WTC11 (cell line): ENCODE data around the gene TERT. TPM values are rescaled to one million over a fixed set of nuclear protein-coding genes. Genes with fewer than 3 reads are reported as not detected.

Experiments used
- ATAC-seq: fragments of 200-7000 bp; cut with Tn5 transposase; 2 replicates; pipeline ENCODE4 v1.10.0; 2021; ENCODE audit warnings: mild to moderate bottlenecking, moderate library complexity
- CTCF ChIA-PET: fragments of 300-600 bp; sonication (Branson Sonifier 250); formaldehyde crosslinking; loops from one replicate; lab custom pipeline; 2021; ENCODE audit warnings: antibody characterized with exemption; lab: Charles Lee
- POLR2A ChIA-PET: fragments of 350-600 bp; sonication (Branson Sonifier 250); formaldehyde crosslinking; loops from one replicate; lab custom pipeline; 2021; ENCODE audit warnings: antibody characterized with exemption; lab: Charles Lee
- DNase-seq: peaks from one replicate; pipeline ENCODE4 v3.0.0; 2021; ENCODE audit warnings: low spot score
- H3K27ac Mint-ChIP-seq: 2 replicates; pipeline ENCODE4 v1.8.0; 2021; ENCODE audit warnings: mixed read lengths
- H3K27me3 Mint-ChIP-seq: 2 replicates; pipeline ENCODE4 v1.8.0; 2021; ENCODE audit warnings: low read depth, mild to moderate bottlenecking, moderate library complexity, mixed read lengths
- H3K36me3 Mint-ChIP-seq: 2 replicates; pipeline ENCODE4 v1.8.0; 2021; ENCODE audit warnings: mixed read lengths
- H3K4me1 Mint-ChIP-seq: 2 replicates; pipeline ENCODE4 v1.8.0; 2022; ENCODE audit warnings: mixed read lengths
- H3K4me3 Mint-ChIP-seq: 2 replicates; pipeline ENCODE4 v1.8.0; 2021; ENCODE audit warnings: mild to moderate bottlenecking, moderate library complexity, mixed read lengths
- H3K9me3 Mint-ChIP-seq: 2 replicates; pipeline ENCODE4 v1.8.0; 2021; ENCODE audit warnings: mixed read lengths
- ESRRA ChIP-seq: sonication (generic); formaldehyde crosslinking; IDR thresholded peaks from 2 replicates; pipeline ENCODE4 v1.8.1; 2022; ENCODE audit warnings: mild to moderate bottlenecking, missing genetic modification reagents, borderline replicate concordance
- ETV6 ChIP-seq: sonication (generic); formaldehyde crosslinking; IDR thresholded peaks from 2 replicates; pipeline ENCODE4 v1.8.1; 2022; ENCODE audit warnings: mild to moderate bottlenecking, missing genetic modification reagents
- MXD4 ChIP-seq: fragments of 250-450 bp; sonication (Bioruptor Pico); IDR thresholded peaks from 2 replicates; pipeline ENCODE4 v1.8.0; 2021; ENCODE audit warnings: mild to moderate bottlenecking, moderate library complexity, borderline replicate concordance
- NFATC4 ChIP-seq: fragments of 250-450 bp; sonication (Bioruptor Pico); IDR thresholded peaks from 2 replicates; pipeline ENCODE4 v1.9.0; 2021; ENCODE audit warnings: mild to moderate bottlenecking
- NFYB ChIP-seq: sonication (generic); formaldehyde crosslinking; conservative IDR thresholded peaks from 2 replicates; pipeline ENCODE4 v1.8.0; 2022; ENCODE audit warnings: low read depth, missing genetic modification reagents
- NR1H2 ChIP-seq: sonication (generic); formaldehyde crosslinking; IDR thresholded peaks from 2 replicates; pipeline ENCODE4 v1.9.0; 2021; ENCODE audit warnings: mild to moderate bottlenecking, moderate library complexity, missing genetic modification reagents
- TP53 ChIP-seq: sonication (generic); formaldehyde crosslinking; IDR thresholded peaks from 2 replicates; pipeline ENCODE4 v1.8.1; 2023; ENCODE audit warnings: mild to moderate bottlenecking, missing genetic modification reagents
- ZNF121 ChIP-seq: sonication (generic); formaldehyde crosslinking; IDR thresholded peaks from 2 replicates; pipeline ENCODE4 v1.8.0; 2023; ENCODE audit warnings: missing genetic modification reagents
- ZNF219 ChIP-seq: sonication (generic); formaldehyde crosslinking; IDR thresholded peaks from 2 replicates; pipeline ENCODE4 v1.8.0; 2023; ENCODE audit warnings: missing genetic modification reagents, mild to moderate bottlenecking, borderline replicate concordance
- total RNA-seq: library from RNA; stranded (reverse); gene quantifications from 3 replicates; pipeline ENCODE4 v1.2.3, GENCODE V29; 2021
- TF ChIP-seq, protein P1 (sequence below): sonication (generic); formaldehyde crosslinking; IDR thresholded peaks from 2 replicates; pipeline ENCODE4 v1.8.1; 2022; ENCODE audit warnings: low read depth, mild to moderate bottlenecking, moderate library complexity, missing genetic modification reagents, borderline replicate concordance
- TF ChIP-seq, protein P2 (sequence below): fragments of 250-450 bp; sonication (Bioruptor Pico); IDR thresholded peaks from 2 replicates; pipeline ENCODE4 v1.8.0; 2021; ENCODE audit warnings: mild to moderate bottlenecking
- TF ChIP-seq, protein P3 (sequence below): sonication (generic); formaldehyde crosslinking; IDR thresholded peaks from 2 replicates; pipeline ENCODE4 v1.8.0; 2022; ENCODE audit warnings: mild to moderate bottlenecking, missing genetic modification reagents
- TF ChIP-seq, protein P4 (sequence below): sonication (generic); formaldehyde crosslinking; conservative IDR thresholded peaks from 2 replicates; pipeline ENCODE4 v1.8.1; 2023; ENCODE audit warnings: mild to moderate bottlenecking, low read depth, missing genetic modification reagents, moderate library complexity
- TF ChIP-seq, protein P5 (sequence below): sonication (generic); formaldehyde crosslinking; IDR thresholded peaks from 2 replicates; pipeline ENCODE4 v1.8.0; 2022; ENCODE audit warnings: mild to moderate bottlenecking, missing genetic modification reagents
- TF ChIP-seq, protein P6 (sequence below): sonication (generic); formaldehyde crosslinking; IDR thresholded peaks from 2 replicates; pipeline ENCODE4 v1.8.1; 2022; ENCODE audit warnings: mild to moderate bottlenecking, missing genetic modification reagents, moderate library complexity, borderline replicate concordance
- TF ChIP-seq, protein P7 (sequence below): sonication (generic); formaldehyde crosslinking; IDR thresholded peaks from 2 replicates; pipeline ENCODE4 v1.8.1; 2023; ENCODE audit warnings: mild to moderate bottlenecking, missing genetic modification reagents, moderate library complexity

TERT gene
- total RNA-seq, 1 experiment from 2014 or later, result 42.9 TPM

DNA sequence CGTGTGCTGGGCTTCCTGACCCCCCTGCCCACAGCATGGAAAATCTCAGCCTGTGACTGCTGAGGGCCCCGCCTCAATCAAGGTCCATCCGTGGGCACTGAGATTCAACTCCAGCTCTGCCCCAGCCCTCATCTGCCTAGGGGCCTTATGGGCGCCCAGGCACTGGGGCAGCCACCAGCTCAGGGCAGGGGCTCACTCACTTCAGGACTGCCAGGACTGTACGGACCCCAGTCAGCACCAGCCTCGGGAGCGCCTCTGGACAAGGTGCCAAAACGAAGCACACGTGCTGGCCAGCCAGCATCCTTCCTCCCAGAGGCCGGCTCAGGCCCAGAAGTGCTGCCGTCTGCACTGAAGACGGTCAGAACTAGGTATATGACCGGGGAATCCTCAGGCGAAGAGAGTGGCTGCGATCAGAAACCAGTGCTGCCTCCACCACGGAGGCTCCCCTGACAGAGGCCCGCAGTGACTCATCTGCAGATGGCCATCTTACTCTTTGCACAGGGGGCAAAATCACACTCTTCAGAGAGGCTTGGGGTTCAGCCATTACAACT lies 30.4 kb upstream of the TERT start (continued):
- TF ChIP-seq, protein P1, sequence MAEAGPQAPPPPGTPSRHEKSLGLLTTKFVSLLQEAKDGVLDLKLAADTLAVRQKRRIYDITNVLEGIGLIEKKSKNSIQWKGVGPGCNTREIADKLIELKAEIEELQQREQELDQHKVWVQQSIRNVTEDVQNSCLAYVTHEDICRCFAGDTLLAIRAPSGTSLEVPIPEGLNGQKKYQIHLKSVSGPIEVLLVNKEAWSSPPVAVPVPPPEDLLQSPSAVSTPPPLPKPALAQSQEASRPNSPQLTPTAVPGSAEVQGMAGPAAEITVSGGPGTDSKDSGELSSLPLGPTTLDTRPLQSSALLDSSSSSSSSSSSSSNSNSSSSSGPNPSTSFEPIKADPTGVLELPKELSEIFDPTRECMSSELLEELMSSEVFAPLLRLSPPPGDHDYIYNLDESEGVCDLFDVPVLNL (CRISPR knock-in tag), result no peak
- TF ChIP-seq ESRRA (no peak), NFATC4 (no peak), ZNF219 (CRISPR knock-in tag) (no peak)

DNA sequence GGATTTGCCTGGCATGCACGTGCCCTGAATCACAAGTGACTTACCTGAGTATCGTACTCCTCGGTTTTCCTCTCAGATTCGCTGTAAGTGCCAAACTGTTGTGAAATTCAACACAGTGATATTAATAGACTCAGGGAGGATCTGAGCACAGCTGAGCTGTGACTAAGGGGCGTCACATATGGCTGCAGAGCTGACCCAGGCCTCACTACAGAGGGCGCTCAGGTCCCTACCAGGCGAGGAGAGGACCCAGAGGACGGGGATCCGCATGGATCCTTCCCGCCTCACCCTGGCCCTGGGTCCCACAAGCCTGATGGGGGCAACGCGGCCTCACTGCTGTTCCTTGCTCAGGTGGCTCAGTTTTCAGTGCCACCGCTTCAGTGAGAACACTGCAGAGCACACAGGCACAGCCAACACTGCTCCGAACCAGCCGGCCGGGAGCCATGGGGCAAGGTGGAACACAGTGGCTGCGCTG lies 29.9 kb upstream of the TERT start:
- DNase-seq (peak; percentile 46), ATAC-seq (peak; percentile 85)
- Mint-ChIP-seq H3K9me3 (peaks cover 9% of the 10 kb centered on the region), H3K4me1 (peaks cover 4% of the 10 kb centered on the region; the same call in 1 of the 2 replicates), H3K27ac (peak overlapping the region; percentile 57; the same call in 1 of the 2 replicates), H3K4me3 (no peak overlapping the region), H3K36me3 (peaks cover 62% of the 10 kb centered on the region), H3K27me3 (no peaks in the 10 kb centered on the region)
- ChIA-PET CTCF (no interaction called here), POLR2A (no interaction called here)
- TF ChIP-seq NR1H2 (CRISPR knock-in tag), result no peak
- TF ChIP-seq, protein P2, sequence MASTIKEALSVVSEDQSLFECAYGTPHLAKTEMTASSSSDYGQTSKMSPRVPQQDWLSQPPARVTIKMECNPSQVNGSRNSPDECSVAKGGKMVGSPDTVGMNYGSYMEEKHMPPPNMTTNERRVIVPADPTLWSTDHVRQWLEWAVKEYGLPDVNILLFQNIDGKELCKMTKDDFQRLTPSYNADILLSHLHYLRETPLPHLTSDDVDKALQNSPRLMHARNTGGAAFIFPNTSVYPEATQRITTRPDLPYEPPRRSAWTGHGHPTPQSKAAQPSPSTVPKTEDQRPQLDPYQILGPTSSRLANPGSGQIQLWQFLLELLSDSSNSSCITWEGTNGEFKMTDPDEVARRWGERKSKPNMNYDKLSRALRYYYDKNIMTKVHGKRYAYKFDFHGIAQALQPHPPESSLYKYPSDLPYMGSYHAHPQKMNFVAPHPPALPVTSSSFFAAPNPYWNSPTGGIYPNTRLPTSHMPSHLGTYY (CRISPR knock-in tag), result no peak
- TF ChIP-seq TP53 (CRISPR knock-in tag), result no peak
- TF ChIP-seq, protein P3, sequence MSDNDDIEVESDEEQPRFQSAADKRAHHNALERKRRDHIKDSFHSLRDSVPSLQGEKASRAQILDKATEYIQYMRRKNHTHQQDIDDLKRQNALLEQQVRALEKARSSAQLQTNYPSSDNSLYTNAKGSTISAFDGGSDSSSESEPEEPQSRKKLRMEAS (CRISPR knock-in tag), result no peak
- no peak for TF ChIP-seq ZNF121
- TF ChIP-seq, protein P4, sequence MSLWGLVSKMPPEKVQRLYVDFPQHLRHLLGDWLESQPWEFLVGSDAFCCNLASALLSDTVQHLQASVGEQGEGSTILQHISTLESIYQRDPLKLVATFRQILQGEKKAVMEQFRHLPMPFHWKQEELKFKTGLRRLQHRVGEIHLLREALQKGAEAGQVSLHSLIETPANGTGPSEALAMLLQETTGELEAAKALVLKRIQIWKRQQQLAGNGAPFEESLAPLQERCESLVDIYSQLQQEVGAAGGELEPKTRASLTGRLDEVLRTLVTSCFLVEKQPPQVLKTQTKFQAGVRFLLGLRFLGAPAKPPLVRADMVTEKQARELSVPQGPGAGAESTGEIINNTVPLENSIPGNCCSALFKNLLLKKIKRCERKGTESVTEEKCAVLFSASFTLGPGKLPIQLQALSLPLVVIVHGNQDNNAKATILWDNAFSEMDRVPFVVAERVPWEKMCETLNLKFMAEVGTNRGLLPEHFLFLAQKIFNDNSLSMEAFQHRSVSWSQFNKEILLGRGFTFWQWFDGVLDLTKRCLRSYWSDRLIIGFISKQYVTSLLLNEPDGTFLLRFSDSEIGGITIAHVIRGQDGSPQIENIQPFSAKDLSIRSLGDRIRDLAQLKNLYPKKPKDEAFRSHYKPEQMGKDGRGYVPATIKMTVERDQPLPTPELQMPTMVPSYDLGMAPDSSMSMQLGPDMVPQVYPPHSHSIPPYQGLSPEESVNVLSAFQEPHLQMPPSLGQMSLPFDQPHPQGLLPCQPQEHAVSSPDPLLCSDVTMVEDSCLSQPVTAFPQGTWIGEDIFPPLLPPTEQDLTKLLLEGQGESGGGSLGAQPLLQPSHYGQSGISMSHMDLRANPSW, result no peak
- TF ChIP-seq, protein P5, sequence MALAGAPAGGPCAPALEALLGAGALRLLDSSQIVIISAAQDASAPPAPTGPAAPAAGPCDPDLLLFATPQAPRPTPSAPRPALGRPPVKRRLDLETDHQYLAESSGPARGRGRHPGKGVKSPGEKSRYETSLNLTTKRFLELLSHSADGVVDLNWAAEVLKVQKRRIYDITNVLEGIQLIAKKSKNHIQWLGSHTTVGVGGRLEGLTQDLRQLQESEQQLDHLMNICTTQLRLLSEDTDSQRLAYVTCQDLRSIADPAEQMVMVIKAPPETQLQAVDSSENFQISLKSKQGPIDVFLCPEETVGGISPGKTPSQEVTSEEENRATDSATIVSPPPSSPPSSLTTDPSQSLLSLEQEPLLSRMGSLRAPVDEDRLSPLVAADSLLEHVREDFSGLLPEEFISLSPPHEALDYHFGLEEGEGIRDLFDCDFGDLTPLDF (CRISPR knock-in tag), result no peak
- no peak for TF ChIP-seq NFYB (CRISPR knock-in tag)
- TF ChIP-seq MXD4 (CRISPR knock-in tag), result no peak
- TF ChIP-seq, protein P6, sequence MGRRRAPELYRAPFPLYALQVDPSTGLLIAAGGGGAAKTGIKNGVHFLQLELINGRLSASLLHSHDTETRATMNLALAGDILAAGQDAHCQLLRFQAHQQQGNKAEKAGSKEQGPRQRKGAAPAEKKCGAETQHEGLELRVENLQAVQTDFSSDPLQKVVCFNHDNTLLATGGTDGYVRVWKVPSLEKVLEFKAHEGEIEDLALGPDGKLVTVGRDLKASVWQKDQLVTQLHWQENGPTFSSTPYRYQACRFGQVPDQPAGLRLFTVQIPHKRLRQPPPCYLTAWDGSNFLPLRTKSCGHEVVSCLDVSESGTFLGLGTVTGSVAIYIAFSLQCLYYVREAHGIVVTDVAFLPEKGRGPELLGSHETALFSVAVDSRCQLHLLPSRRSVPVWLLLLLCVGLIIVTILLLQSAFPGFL (CRISPR knock-in tag), result no peak
- TF ChIP-seq, protein P7, sequence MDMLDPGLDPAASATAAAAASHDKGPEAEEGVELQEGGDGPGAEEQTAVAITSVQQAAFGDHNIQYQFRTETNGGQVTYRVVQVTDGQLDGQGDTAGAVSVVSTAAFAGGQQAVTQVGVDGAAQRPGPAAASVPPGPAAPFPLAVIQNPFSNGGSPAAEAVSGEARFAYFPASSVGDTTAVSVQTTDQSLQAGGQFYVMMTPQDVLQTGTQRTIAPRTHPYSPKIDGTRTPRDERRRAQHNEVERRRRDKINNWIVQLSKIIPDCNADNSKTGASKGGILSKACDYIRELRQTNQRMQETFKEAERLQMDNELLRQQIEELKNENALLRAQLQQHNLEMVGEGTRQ (CRISPR knock-in tag), result no peak
- TF ChIP-seq ETV6 (CRISPR knock-in tag), result no peak
